HG02588 (cell line): ENCODE data around the gene ADCY2.

Source experiments
- ATAC-seq: cut with Tn5 transposase; IDR thresholded peaks from one replicate; pipeline ENCODE4 v1.9.1; 2021; ENCODE audit warnings: mild to moderate bottlenecking, moderate library complexity; ENCODE audit not compliant: unreplicated experiment

The ADCY2 gene

GRCh38 chr5:7657153-7657552, 261.2 kb downstream of the ADCY2 start:
- ATAC-seq: no peak

- ATAC-seq: no peak
Observed at GRCh38 chr5:7659420-7659819, 263.5 kb downstream of the ADCY2 start.

DNA sequence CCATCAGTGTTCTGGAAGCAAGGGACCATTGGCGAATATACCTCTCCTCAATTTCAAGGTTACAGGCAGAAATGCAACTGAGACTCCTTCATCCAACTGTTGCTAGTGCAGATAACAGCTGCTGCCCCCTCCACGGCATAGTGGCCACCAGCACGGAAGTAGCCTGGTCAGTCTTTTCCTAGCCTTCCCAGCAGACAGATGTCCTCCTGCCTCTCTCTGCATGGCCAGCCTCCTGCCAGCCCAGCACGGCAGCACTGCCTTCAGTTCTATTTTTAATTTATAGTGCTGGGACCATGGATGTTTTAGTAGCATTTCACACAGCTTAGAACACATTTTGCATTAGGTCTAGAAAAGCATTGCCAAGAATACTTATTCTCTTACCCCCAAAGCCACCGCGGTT, 266.4 kb downstream of the ADCY2 start:
- no peak for ATAC-seq

GRCh38 chr5:7663808-7664207, 267.9 kb downstream of the ADCY2 start:
- ATAC-seq: no peak

DNA sequence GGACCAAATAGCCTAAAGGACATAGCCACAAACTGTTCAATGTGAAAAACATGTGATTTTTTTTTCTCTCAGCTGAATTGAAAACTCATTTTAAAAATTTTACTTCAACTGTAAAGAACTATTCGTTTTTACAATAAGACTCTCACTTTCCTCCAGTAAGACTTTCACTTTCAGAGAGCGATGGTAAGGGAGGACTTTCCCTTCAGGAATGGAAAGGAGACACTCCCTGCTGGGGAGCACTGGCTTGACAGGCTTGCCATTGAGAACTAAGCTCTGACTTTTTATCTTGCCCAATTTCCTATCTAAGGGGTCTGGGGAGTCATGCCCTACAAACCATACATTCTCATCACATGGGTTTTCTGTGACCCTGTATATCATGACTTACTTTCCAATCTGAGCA, 268.3 kb downstream of the ADCY2 start:
- no peak for ATAC-seq

DNA sequence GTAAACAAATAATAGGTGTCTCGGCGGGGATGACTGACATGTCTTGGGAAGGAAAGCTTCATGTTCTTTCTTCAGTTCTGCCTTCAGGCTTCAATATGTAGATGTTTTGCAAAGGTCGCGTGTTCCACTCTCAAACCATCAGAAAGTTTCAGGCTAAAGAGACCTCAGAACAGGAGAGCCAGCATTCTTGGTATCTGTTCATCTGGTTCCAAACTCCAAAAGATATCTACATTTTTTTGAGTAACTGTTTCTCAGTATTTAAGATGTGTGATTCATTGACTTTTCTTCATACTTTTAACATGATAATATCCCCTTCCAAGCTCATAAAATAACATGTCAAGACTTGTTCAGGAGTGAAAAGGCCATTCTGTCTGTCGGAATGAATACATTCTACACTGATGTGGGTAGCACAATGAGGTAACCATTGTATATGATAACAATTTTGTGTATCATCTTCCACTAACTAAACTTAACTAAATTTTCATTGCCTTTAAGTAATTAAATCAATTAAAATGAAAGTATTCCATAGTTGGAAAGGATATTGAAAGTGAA, 271.4 kb downstream of the ADCY2 start:
- no peak for ATAC-seq

DNA sequence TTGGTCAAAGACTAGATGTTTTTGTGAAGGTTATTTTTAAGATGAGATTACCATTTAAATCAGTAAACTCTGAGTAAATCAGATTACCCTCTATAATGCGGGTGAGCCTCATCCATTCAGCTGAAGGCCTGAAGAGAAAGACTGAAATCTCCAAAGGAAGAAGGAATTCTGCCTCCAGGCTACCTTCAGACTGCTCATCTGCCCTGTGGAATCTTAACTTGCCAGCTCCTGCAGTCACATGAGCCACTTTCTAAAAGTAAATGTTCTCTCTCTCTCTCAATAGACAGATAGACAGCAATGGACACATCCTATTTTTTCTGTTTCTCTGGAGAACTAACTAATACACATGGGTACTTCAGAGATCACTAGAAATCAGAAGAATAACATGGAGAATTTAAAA, 272.2 kb downstream of the ADCY2 start:
- no peak for ATAC-seq

GRCh38 chr5:7668627-7669026, 272.7 kb downstream of the ADCY2 start:
- ATAC-seq: no peak

GRCh38 chr5:7671381-7671993, 275.5 kb downstream of the ADCY2 start:
- no peak for ATAC-seq

DNA sequence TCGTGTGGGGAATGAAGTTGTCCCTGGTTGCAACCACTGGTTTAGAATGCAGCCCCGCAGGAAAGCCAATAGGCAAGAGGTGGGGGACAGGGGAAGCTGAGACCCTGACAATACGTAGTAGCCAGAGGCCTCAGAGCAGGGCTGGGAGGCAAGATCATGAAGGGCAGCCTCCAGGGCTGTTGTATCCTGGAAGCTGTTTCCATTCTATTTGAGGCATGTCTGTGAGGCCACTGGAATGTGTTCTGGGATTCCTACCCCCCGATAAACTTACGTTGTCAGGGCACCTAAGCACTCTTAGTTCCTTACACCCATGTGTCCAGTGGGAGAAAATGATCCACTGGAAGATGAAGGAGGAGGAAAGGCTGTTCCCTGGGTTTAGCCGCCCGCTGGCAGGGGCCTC, 277.7 kb downstream of the ADCY2 start:
- no peak for ATAC-seq

- ATAC-seq: no peak
Observed at GRCh38 chr5:7676455-7676854, 280.5 kb downstream of the ADCY2 start.

- no peak for ATAC-seq
Observed at GRCh38 chr5:7678030-7678429, 282.1 kb downstream of the ADCY2 start.

GRCh38 chr5:7679663-7680062, 283.7 kb downstream of the ADCY2 start:
- no peak for ATAC-seq

DNA sequence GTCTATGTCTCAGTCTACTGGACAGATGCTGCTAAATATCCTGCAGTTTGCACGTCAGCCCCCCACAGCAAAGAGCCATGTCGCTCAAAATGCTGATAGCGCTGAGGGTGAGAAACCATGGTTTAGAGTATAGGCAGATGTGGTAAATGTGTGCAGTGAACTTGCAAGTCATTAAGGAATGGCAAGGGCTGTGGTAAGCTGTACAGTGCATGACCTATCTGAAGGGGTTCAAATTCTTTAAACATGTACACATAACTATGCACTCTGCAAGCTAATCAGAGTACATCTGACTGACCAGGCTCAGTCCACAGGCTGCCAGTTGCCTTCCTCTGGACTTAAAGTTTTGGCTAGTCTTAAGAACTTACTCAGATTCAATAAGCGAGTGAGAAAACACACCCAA, 284.3 kb downstream of the ADCY2 start:
- no peak for ATAC-seq

GRCh38 chr5:7682379-7682778, 286.4 kb downstream of the ADCY2 start:
- ATAC-seq: no peak

GRCh38 chr5:7683753-7684152, 287.8 kb downstream of the ADCY2 start:
- ATAC-seq: no peak

- ATAC-seq: no peak
Observed at GRCh38 chr5:7684826-7685225, 288.9 kb downstream of the ADCY2 start.

DNA sequence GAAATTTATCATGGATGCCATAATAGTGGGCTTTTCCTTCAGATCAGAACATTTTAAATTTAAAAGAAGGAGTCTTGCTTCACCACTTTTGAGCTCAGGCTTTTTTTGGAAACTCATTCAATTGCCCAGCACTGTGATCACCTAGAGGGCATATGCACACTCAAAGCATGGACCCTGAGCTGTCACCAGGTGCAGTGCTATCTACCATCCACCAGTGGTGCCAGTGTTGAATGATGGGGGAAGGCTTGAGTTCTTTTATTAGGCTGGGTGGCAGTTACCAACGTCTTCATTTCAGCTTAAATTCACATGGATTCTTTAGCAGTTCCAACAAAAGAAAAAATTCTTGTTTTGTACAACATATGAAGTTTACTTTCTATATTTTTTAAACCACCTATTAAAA, 290.9 kb downstream of the ADCY2 start:
- no peak for ATAC-seq

- no peak for ATAC-seq
Observed at GRCh38 chr5:7690557-7690956, 294.6 kb downstream of the ADCY2 start.

GRCh38 chr5:7705261-7705660, 309.3 kb downstream of the ADCY2 start:
- no peak for ATAC-seq

DNA sequence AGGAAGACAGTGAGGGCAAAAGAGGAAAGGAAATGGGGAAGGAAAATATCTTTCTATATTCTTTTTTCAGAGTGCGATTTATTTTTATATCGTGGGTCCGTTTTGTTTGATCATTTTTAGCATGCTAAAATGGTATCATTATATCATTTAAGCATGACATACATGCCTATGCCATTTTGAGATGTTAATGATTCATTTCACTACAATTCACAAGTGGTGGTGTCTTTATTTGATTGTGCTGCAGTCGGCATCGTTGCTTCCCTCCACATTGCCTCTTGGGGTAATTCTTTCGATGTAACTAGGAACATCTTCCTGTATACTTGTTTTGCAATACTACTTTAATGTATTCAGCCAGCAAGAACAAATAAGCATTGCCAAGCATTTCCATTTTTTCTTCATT, 309.8 kb downstream of the ADCY2 start:
- ATAC-seq: no peak

DNA sequence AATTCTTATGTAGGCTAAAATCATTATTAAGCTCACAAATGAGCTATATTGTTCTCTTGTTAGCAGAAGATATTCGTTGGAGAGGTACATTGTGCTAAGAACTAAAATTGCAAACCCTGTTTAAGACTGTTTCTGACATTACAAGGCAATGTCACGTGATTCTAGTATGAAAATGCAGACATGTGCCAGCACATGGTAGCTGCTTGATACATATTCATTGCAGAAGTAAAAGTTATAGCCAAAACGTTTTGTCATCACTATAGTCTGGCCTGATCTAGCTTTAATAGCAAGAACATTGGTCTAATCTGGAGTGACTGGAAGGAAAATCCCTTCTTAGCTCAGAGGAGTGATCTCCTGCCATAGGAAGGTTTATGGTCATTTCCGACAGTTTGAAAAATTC, 310.3 kb downstream of the ADCY2 start:
- ATAC-seq: no peak

GRCh38 chr5:7714119-7714518, 318.2 kb downstream of the ADCY2 start:
- no peak for ATAC-seq
